GM19193 (cell line): ENCODE results near the gene EEF2.
A peak's percentile ranks its signal among the peaks of the same experiment; 100 is the strongest.

ENCODE experiments used
- POLR2A ChIP-seq: IDR thresholded peaks from 4 replicates; pipeline ENCODE4 v1.6.1; 2011; ENCODE audit not compliant: insufficient read depth, insufficient read length; ENCODE audit errors: extremely low read depth

Gene EEF2

DNA sequence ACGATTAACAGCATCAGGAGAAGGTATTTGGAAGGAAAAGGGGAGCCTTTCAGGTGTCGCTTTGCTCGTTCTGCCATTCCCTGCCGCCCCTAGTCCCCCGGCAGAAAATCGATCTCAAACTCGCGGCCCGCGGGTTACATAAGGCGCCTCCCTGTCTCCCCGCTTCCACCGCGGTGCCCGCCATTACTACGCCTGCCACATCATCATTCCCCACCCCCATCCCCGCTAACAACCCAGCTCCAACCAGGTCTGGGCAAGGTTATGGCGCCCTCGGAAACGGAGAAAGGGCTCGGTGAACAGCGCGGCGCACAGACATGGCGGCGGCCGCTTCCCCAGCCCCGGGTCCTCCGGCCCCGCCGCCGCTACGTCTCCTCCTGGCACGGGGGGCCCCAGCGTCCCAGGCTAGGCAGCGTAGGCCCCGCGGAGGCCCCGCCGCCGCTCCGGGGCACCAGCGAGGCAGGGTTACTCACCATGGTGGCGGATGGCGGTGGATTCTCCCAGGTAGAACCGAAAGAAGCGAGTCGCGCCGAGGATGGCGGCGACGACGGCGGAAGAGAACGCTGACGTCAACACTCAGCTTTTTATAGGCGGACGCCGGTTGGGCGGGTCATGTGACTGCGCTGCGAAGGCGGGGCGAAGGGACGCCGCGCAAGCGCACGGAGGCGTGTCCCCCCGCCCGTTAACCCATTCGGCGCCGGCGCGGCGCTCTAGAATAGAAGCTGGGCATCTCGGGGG lies at the start of gene EEF2:
Gene EEF2, minus strand, starts transcription at position 556 of the 735 bp plus-strand sequence. Its CDS starts 83 bp downstream, at position 473.
- TF ChIP-seq POLR2A = peak; percentile 100

DNA sequence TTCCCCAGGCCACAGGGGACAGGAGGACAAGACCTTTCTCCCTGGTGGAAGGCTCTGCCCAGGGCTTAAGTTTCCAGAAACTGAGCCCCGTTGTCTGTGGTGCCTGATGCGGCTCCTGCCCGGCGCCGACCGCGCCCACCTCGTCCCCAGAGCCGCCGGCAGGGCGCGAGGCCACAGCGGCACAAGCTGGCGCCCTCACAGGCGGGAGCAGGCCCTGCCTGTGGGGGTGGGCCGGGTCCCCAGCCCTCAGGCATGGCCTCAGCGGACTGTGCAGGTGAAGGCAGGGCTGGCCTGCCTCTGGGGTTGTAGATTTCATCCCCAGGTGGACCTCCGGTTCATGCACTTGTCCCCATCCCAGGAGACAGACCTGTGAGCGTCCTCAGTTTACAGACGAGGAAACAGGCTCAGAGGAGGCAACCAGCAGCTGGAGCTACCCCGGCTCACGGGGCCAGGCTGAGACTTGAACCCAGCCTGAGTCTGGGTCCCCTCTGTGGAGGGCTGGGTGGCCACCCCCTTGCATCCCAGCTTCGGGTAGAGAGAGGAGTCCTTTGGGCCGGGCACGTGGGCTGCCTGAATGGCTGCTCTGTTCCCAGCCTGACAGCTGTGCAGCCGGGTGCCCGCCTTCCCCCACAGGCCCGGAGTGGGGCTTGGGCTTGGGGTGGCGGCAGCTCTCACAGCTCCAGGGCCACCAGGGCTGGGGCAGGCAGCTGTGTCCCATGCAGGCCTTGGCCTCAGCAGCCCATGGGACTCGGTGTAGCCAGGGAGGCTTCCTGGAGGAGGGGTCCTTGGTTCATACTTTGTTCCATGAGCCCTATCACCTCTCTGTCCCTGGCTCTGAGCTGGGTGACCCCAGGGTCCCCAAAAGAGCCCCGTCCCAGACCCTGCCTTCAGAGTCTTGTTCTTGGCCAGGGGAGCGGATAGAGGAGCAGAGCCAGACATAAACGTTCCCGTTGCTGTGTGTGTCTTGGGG lies 49.1 kb upstream of the EEF2 start:
- TF ChIP-seq POLR2A = no peak

DNA sequence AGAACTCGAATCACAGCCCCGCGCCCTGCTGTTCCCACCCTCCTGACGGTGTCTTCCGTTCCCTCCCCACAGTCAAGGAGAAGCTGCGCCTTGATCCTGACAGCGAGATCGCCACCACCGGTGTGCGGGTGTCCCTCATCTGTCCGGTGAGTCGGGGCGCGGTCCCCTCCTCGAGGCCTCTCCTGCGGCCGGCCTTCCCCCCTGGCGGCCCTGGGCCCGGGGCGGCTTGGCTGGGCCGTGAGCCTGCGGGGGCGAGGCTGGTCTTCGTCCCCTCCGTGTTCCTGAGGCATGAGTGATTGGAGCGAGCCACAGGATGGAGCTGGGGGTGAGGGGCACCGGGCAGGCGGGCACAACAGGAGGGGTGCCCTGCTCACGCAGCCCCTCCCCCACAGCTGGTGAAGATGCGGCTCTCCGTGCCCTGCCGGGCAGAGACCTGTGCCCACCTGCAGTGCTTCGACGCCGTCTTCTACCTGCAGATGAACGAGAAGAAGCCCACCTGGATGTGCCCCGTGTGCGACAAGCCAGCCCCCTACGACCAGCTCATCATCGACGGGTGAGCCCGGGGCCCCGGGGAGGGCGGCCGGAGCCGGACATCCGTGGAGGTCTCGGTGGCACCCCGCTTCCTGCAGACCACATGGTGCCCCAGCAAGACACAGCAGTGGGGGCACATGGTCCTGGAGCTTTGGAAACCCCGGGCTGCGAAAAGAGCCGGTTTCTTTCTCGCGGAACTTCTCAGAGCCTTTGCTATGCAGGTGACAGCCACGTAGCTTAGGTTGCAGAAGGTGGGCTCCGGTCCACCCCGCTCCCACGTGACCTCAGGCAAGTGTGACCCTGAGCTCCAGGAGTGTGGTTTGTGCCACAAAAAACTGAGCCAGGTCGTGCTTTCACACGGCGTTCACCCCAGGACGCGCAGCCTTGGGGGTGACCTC lies 48.0 kb upstream of the EEF2 start:
- TF ChIP-seq POLR2A = no peak

DNA sequence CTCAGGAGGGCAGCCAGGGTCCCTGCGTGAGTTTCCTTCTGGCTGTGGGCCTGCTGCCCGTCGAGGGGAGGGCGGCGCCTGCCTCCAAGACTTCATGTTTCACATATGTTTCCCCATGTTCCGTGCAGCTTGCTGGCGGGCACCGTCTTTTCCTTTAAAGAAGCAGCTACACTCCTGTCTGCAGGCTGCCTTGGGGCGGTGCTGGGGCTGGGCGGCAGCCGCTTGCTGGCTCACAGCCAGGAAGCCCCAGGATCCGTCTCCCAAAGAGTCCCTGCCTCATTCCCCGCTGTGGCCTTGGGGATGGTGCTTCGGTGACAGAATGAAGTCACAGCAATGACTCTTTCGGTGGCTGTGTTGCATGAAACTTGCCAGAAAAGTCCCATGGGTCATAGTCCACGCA lies 47.2 kb upstream of the EEF2 start:
- no peak for TF ChIP-seq POLR2A

DNA sequence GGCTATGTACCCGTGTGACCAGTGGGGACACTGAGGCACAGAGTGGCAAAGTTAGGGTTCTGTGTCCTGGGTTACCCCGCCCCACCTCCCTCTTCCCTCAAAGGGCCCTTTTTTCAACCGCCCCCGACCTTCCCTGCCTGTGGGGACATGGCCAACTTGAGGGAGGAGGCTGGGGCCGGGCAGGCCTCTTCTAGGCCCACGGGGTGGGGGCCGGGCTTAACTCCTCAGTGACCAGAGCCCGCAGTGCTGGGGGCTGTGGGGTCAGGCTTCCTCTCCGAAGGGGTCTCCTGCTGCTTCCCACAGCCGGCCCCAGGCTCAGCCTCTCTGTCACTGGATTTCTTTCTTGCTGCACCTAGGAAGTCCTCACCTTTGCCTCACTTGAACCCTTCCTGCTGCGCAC lies 46.2 kb upstream of the EEF2 start:
- no peak for TF ChIP-seq POLR2A

DNA sequence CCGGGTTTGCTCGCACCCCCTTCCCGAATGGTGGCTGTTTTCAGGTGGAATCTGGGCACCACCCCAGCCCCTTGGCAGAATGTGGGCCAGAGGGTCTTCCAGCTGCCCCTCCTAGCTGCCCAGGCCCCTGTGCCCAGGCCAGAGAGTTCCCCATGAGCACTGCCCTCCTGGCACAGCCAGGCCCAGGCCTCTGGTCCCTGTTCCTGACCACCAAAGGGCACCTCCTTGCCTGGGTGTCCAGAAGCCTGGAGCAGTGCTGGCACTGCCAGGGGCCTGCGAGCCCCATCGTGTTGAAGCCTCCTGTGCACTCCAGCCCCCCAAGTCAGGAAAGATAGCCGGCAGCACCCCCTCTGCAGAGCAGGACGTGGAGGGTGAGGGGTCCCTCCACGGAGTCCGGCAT lies 45.7 kb upstream of the EEF2 start:
- TF ChIP-seq POLR2A = no peak

DNA sequence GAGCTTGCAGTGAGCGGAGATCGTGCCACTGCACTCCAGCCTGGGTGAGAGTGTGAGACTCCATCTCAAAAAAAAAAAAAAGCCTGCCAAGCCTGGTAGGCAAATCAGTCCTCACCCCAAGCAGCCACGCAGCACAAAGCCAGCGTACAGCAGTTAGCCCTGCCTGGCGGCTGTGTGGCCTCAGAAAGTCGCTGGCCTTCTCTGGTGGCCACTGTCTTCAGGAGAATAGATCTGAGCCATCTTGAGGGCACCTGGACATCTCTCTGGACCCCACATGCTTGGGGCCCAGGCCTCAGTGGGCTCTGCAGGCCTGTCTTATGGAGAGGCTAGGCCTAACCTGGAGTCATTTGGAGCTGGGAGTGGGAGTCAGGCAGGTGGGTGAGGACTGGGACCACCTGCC lies 45.3 kb upstream of the EEF2 start:
- TF ChIP-seq POLR2A = no peak

DNA sequence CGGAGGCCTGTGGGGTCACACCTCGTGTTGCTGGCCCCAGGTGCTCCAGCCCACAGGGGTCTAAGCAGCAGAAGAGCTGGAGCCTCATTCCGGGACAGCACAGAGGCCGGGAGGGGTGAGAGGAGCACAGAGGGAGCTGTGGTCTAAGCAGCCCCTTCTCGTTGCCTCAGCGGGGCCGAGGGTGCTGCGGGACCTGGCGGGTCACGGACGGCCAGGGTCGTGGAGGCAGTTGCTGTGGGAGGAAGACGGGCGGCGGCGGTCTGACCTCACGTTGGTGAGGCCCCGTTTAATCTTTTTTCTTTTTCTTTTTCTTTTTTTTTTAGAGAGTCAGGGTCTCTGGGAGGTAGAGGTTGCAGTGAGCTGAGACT lies 44.0 kb upstream of the EEF2 start:
- TF ChIP-seq POLR2A = no peak

DNA sequence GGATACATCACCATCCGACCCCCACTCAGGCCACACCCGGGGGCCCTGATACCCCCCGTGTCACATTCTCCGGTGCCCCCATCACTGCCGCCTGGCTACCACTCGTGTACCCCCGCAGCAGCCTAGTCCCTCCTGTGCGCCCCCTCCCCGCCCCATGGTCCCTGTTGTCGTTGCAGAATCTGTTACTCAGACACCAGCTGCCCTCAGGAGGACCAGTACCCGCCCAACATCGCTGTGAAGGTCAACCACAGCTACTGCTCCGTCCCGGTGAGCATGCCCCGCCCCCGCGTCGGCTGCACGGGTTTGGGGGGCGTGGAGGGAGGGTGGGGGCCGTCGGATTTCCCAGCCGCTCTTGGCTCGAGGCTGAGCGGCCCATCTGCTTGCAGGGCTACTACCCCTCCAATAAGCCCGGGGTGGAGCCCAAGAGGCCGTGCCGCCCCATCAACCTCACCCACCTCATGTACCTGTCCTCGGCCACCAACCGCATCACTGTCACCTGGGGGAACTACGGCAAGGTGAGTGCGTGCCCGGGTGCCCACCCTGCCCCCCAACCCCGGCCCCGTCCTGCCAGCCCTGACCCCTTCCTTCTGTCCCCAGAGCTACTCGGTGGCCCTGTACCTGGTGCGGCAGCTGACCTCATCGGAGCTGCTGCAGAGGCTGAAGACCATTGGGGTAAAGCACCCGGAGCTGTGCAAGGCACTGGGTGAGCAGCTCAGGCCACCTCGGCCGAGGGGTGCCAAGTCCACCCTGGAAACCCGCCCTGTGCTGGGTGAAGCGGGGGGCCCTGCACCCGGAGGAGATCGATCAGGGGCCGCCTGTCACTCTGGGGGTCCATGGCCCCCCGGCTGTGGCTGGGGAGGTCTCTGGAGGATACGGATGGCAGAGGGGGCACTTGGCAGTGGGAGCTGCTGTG lies 43.3 kb upstream of the EEF2 start:
- TF ChIP-seq POLR2A = no peak

DNA sequence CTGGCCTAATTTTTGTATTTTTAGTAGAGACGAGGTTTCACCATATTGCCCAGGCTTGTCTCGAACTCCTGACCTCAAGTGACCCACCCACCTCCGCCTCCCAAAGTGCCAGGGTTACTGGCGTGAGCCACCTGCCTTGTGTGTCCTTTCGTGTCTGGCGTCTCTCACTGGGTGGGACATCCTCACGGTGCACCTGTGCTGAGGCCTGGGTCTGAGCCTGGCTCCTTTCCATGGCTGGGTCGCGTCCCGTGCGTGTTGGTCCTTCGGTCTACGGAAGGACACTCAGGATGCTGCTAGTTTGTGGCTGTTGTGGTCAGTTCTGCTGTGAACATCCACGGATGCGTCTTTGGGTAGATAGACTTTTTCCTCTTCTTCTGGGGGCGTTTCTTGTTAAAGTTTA lies 41.9 kb upstream of the EEF2 start:
- no peak for TF ChIP-seq POLR2A

DNA sequence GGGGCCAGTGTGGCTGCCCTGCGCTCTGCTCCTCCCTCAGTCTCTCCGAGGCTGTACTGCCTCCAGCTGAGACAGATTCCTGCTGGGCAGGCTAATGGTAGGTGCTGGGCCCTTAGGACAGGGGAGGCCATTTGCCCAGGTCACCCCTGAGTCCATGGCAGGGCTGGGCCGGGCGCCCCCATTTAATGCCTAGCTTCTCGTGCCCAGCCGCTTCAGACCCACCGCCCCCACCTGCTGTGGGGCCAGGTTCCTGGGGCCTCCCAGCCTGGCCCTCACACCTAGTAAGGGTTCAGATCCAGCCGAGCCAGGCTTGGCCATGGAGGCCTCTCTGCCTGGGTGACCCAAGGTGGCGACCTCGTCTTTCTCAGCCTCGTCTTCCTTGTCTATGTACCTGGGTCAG lies 40.1 kb upstream of the EEF2 start:
- TF ChIP-seq POLR2A = no peak

DNA sequence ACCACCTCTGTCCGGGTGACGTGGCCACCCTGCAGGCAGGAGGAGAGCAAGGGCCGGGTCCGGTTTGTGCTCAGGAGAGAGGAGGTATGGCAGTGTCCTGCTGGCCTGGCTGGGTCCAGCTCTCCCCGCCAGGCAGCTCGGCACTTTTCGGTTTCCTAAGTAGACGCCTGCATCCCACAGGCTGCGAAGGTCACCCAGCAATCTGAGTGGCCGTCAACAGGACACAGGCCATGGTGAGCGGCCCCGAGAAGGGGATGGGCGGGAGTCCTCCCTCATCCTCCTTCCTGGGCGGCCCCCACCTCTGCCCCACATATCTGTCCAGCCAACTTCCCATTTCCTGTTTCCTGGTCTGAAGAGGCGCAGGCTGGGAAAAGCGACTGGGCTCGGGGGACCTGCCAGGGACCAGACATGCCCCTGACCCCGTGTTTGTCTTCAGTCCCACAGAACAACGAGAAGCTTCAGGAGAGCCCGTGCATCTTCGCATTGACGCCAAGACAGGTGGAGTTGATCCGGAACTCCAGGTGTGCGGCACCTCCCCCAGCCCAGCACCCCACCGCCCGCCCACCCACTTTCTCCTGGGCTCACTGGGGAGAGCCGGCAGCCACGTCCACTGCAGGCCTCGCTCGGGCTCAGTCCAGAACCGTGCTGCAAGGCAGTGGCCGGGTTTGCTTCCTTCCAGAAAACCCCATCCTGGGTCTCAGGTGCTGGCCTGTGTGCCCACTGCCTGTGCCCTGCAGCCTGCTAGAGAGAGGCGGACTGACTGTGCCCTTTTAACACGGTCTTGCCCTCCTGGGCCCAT lies 38.5 kb upstream of the EEF2 start:
- no peak for TF ChIP-seq POLR2A

DNA sequence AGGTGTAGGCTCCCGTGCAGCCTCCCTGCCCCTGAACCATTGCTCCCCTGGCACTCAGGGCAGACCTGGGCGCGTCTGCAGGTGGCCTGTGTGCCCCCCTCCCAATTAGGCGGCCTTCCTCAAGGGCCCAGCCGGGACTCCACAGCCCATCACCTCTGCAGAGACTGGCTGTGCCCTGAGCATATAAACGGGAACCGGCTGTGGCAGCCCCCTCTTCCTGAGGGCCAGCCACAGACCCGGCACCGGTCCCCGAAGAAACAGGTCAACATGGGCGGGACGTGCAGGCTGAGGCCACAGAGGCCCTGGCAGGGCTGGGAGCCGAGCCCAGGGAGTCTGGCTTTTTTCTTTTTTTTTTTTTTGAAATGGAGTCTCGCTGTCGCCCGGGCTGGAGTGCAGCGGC lies 34.3 kb upstream of the EEF2 start:
- no peak for TF ChIP-seq POLR2A
